Vagina (tissue), 2 donors: ENCODE measurements around the gene COX6A2. TPM values are rescaled to one million over a fixed set of nuclear protein-coding genes. Genes with fewer than 3 reads are reported as not detected.

Experiments used
- DNase-seq, 2 donors: peaks; one replicate each; pipeline ENCODE4 v3.0.0-alpha.2; 2017; ENCODE audit errors: extremely low spot score in 2 of 2
- H3K27ac ChIP-seq: fragments of 200-600 bp; sonication (generic); one replicate; pipeline ENCODE4 v1.5.1; 2019
- H3K27me3 ChIP-seq: fragments of 200-600 bp; sonication (generic); one replicate; pipeline ENCODE4 v1.5.1; 2019
- H3K36me3 ChIP-seq, 2 donors: fragments of 200-600 bp; sonication (generic); one replicate each; pipeline ENCODE4 v1.5.1; 2017 to 2019
- H3K4me1 ChIP-seq: fragments of 200-600 bp; sonication (generic); one replicate; pipeline ENCODE4 v1.5.1; 2019
- H3K4me3 ChIP-seq, 2 donors: fragments of 200-600 bp; sonication (generic); 1 replicate in 1 of 2; 2 replicates in 1 of 2; pipeline ENCODE4 v1.5.1; 2016 to 2019
- H3K9me3 ChIP-seq: fragments of 200-600 bp; sonication (generic); one replicate; pipeline ENCODE4 v1.5.1; 2019
- CTCF ChIP-seq, 3 experiments: fragments of 450-650 bp in 2 of 3; fragments of 200-600 bp in 1 of 3; sonication (generic) in 1 of 3; IDR thresholded peaks; one replicate each; pipeline ENCODE4 v1.5.1; 2017 to 2019; ENCODE audit warnings: antibody characterized with exemption in 3 of 3, mild to moderate bottlenecking in 2 of 3, moderate library complexity in 2 of 3
- POLR2A ChIP-seq, 2 donors: fragments of 450-650 bp; IDR thresholded peaks; one replicate each; pipeline ENCODE4 v1.6.1; 2017; ENCODE audit warnings: antibody characterized with exemption in 2 of 2, mild to moderate bottlenecking in 2 of 2, moderate library complexity in 2 of 2
- POLR2AphosphoS5 ChIP-seq, 2 donors: sonication (generic); formaldehyde crosslinking; IDR thresholded peaks; one replicate each; pipeline ENCODE4 v1.9.0; 2017; ENCODE audit warnings: antibody characterized with exemption in 2 of 2, mild to moderate bottlenecking in 2 of 2, low read depth in 1 of 2; ENCODE audit not compliant: insufficient read depth in 1 of 2
- intact Hi-C: fragments of 100-400 bp; cut with DNase I; formaldehyde crosslinking; loops from one replicate; pipeline ENCODE4 v1.15.1; 2023
- total RNA-seq: library from RNA; depleted of rRNA; stranded (reverse); fragments of >200 nt; gene quantifications from one replicate; pipeline ENCODE4 v1.2.3, GENCODE V29; 2016

The COX6A2 gene
- total RNA-seq, 1 donor from 2014 or later: not detected

DNA sequence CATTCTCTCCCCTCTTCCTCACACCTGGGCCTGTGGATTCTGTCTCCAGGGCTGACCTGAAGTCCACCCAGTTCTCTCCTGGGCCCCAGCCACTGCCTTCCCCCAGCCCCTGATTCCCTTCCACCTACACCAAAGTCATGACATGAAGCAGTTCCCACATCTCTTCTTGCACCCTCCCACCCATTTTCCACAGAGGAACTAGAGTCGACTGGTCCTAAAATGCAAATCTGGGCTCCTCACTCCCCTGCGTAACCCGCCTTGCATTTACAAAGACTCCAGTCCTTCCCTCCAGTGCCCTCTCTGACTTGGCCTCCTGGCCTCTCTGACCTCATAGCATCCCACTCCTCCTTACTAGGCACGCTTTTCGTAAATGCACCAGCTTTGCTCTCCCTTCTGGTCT is 14.8 kb downstream of the COX6A2 start:
- no peaks in the 10 kb centered on the region for H3K36me3 ChIP-seq
- H3K27me3 ChIP-seq: no peaks in the 10 kb centered on the region
- intact Hi-C loops: no loop called here
- H3K27ac ChIP-seq: no peak overlapping the region
- no peak overlapping the region for H3K4me3 ChIP-seq
- no peaks in the 10 kb centered on the region for H3K4me1 ChIP-seq
- TF ChIP-seq POLR2AphosphoS5 (IDR thresholded peaks at IDR 0.05; ENCODE audit: insufficient read depth in 1 of 2, low read depth in 1 of 2) (no peak), CTCF (IDR thresholded peaks at IDR 0.05) (no peak), POLR2A (IDR thresholded peaks at IDR 0.05) (no peak)
- DNase-seq: no peak
- H3K9me3 ChIP-seq: no peaks in the 10 kb centered on the region

DNA sequence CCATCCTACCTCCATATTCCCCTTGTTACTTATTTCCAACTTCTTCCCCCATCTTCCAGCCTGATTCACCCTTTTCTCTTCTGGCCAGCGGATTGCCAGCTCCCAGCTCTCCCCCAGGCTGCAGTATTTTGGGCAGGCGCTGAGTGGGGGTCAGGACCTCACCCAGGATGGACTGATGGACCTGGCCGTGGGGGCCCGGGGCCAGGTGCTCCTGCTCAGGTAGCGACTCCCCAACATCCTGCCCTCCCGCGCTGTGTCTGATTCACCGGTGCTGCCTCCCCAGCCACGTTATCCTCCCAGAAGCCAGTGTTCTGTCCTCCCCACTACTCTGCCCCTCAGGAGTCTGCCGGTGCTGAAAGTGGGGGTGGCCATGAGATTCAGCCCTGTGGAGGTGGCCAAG is 15.4 kb downstream of the COX6A2 start:
- TF ChIP-seq POLR2AphosphoS5 (IDR thresholded peaks at IDR 0.05; ENCODE audit: insufficient read depth in 1 of 2, low read depth in 1 of 2) (no peak), POLR2A (IDR thresholded peaks at IDR 0.05) (no peak), CTCF (IDR thresholded peaks at IDR 0.05) (no peak)
- H3K9me3 ChIP-seq: no peaks in the 10 kb centered on the region
- no peaks in the 10 kb centered on the region for H3K36me3 ChIP-seq
- intact Hi-C loops: no loop called here
- H3K4me1 ChIP-seq: no peaks in the 10 kb centered on the region
- no peak overlapping the region for H3K27ac ChIP-seq
- no peaks in the 10 kb centered on the region for H3K27me3 ChIP-seq
- no peak for DNase-seq
- no peak overlapping the region for H3K4me3 ChIP-seq

DNA sequence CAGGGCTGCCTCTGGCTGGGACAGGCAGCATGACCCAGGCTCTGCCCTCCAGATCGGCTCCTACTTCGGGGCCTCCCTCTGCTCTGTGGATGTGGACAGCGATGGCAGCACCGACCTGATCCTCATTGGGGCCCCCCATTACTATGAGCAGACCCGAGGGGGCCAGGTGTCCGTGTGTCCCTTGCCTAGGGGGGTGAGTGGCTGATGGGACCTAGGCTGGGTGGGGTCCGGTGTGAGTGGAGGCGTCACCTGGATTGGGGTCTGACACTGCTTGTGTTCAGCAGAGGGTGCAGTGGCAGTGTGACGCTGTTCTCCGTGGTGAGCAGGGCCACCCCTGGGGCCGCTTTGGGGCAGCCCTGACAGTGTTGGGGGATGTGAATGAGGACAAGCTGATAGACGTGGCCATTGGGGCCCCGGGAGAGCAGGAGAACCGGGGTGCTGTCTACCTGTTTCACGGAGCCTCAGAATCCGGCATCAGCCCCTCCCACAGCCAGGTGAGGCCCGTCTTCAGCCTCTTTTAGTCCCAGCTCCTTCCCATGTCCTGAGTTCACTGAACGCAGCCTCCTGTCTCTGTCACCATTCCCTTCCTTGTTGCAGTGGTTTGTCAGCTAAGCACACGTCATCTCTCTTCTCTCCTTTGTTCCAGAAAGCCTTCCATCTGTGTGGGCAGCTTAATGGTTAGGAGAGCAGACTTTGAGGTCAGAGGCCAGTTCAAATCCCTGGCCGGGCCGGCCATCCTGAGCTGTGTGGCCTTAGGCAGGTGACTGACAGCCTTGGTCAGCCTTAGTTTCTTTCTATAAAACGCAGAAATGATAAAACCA is 16.9 kb downstream of the COX6A2 start:
- Histone ChIP-seq H3K4me3 (no peak overlapping the region), H3K27me3 (no peaks in the 10 kb centered on the region), H3K4me1 (no peaks in the 10 kb centered on the region), H3K36me3 (no peaks in the 10 kb centered on the region), H3K9me3 (no peaks in the 10 kb centered on the region), H3K27ac (no peak overlapping the region)
- DNase-seq: no peak
- intact Hi-C loops: no loop called here
- no peak for TF ChIP-seq POLR2A (IDR thresholded peaks at IDR 0.05)
- no peak for TF ChIP-seq CTCF (IDR thresholded peaks at IDR 0.05)
- TF ChIP-seq POLR2AphosphoS5 (IDR thresholded peaks at IDR 0.05; ENCODE audit: insufficient read depth in 1 of 2, low read depth in 1 of 2): no peak

DNA sequence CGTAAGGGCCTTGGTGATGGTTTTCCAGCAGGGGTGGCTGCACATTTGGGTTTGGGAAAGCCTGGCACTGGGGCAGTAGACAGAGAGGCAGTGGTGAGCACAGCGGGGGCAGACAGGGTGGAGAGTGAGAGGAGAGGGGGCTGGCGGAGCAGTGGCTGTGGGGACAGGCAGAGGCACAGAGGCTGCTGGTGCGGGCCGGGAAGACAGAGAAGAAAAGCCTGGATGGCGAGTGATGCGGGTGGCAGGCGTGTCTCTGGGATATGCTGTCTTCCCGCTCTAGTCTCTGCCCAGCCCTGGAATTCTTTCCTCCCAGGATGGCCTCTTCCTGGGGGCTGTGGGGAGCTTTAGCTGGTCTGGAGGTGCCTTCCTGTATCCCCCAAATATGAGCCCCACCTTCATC is 18.1 kb downstream of the COX6A2 start:
- no peak for DNase-seq
- TF ChIP-seq POLR2A (IDR thresholded peaks at IDR 0.05) (no peak), POLR2AphosphoS5 (IDR thresholded peaks at IDR 0.05; ENCODE audit: insufficient read depth in 1 of 2, low read depth in 1 of 2) (no peak), CTCF (IDR thresholded peaks at IDR 0.05) (no peak)
- Histone ChIP-seq H3K9me3 (no peaks in the 10 kb centered on the region), H3K27me3 (no peaks in the 10 kb centered on the region), H3K36me3 (no peaks in the 10 kb centered on the region), H3K27ac (no peak overlapping the region), H3K4me1 (no peaks in the 10 kb centered on the region), H3K4me3 (no peak overlapping the region)
- intact Hi-C loops: no loop called here

GRCh38 chr16:31409433-31409832 is 18.7 kb downstream of the COX6A2 start:
- no peak for TF ChIP-seq POLR2AphosphoS5 (IDR thresholded peaks at IDR 0.05; ENCODE audit: insufficient read depth in 1 of 2, low read depth in 1 of 2)
- TF ChIP-seq CTCF (IDR thresholded peaks at IDR 0.05): no peak
- TF ChIP-seq POLR2A (IDR thresholded peaks at IDR 0.05): no peak
- no peak overlapping the region for H3K27ac ChIP-seq
- intact Hi-C loops: no loop called here
- H3K36me3 ChIP-seq: no peaks in the 10 kb centered on the region
- H3K9me3 ChIP-seq: no peaks in the 10 kb centered on the region
- no peak for DNase-seq
- no peaks in the 10 kb centered on the region for H3K4me1 ChIP-seq
- no peaks in the 10 kb centered on the region for H3K27me3 ChIP-seq
- H3K4me3 ChIP-seq: no peak overlapping the region
